ENCODE data around the gene ETF1.

Gene ETF1

GRCh38 chr5:138542180-138542955 is 668 bp downstream of the ETF1 start:
- no peak for TF ChIP-seq CTCF (IDR thresholded peaks at IDR 0.05; ENCODE audit: low read depth, low read length, missing control alignments)
- H3K4me3 ChIP-seq (replicated peaks; ENCODE audit: low read depth, low read length): peak overlapping the region; percentile 96
- no peak for DNase-seq (ENCODE audit: extremely low read depth, low read depth)

- TF ChIP-seq CTCF (IDR thresholded peaks at IDR 0.05; ENCODE audit: low read depth, low read length, missing control alignments): no peak
- no peak for DNase-seq (ENCODE audit: extremely low read depth, low read depth)
- peak overlapping the region; percentile 96 for H3K4me3 ChIP-seq (replicated peaks; ENCODE audit: low read depth, low read length)
These were observed 1.4 kb downstream of the ETF1 start for GRCh38 chr5:138541511-138542179.

GRCh38 chr5:138539791-138540190 is 3.2 kb downstream of the ETF1 start:
- H3K4me3 ChIP-seq (replicated peaks; ENCODE audit: low read depth, low read length): no peak overlapping the region
- no peak for DNase-seq (ENCODE audit: extremely low read depth, low read depth)
- TF ChIP-seq CTCF (IDR thresholded peaks at IDR 0.05; ENCODE audit: low read depth, low read length, missing control alignments): no peak

- no peak for TF ChIP-seq CTCF (IDR thresholded peaks at IDR 0.05; ENCODE audit: low read depth, low read length, missing control alignments)
- DNase-seq (ENCODE audit: extremely low read depth, low read depth): no peak
- H3K4me3 ChIP-seq (replicated peaks; ENCODE audit: low read depth, low read length): no peak overlapping the region
These were observed 4.0 kb downstream of the ETF1 start for GRCh38 chr5:138538943-138539627.

- DNase-seq (ENCODE audit: extremely low read depth, low read depth): no peak
These were observed 6.2 kb downstream of the ETF1 start for GRCh38 chr5:138536665-138537315.

More at GRCh38 chr5:138536665-138537315, 6.2 kb downstream of the ETF1 start:
- TF ChIP-seq CTCF (IDR thresholded peaks at IDR 0.05; ENCODE audit: low read depth, low read length, missing control alignments): peak; percentile 28
- no peak overlapping the region for H3K4me3 ChIP-seq (replicated peaks; ENCODE audit: low read depth, low read length)

All from HFF-Myc (cell line).